ENCODE data around the gene ICAM4. TPM values are rescaled to one million over a fixed set of nuclear protein-coding genes. Genes with fewer than 3 reads are reported as not detected.
A peak's percentile ranks its signal among the peaks of the same experiment; 100 is the strongest.

ICAM4 gene
- total RNA-seq, 1 experiment from 2014 or later: 9.4 TPM

GRCh38 chr19:10332965-10333757 is 46.4 kb downstream of the ICAM4 start, which contains the start of gene RAVER1:
RAVER1 (minus strand) TSS chr19:10333529; CDS start chr19:10333507, 22 bp downstream.
- peaks cover 5% of the 10 kb centered on the region for H3K4me1 Mint-ChIP-seq (ENCODE audit: low read depth, unreplicated experiment)
- Histone ChIP-seq H3K36me3 (ENCODE audit: control insufficient read depth, insufficient read depth, low read length) (no peaks in the 10 kb centered on the region), H3K9me3 (no peaks in the 10 kb centered on the region), H3K4me1 (peaks cover 6% of the 10 kb centered on the region; the same call in 1 of the 2 replicates), H3K27me3 (replicated peaks; ENCODE audit: control insufficient read depth, insufficient read depth, low read length) (no peaks in the 10 kb centered on the region), H3K4me3 (ENCODE audit: low read depth, low read length) (peak within 1 kb of the TSS; percentile 79)
- H3K27ac Mint-ChIP-seq (ENCODE audit: unreplicated experiment): peak within 1 kb of the TSS; percentile 81
- peak; percentile 96 for DNase-seq
- H3K27me3 Mint-ChIP-seq (ENCODE audit: insufficient read depth, unreplicated experiment): no peaks in the 10 kb centered on the region
- ChIA-PET CTCF (interaction anchor here (1.0 to 2.3 kb wide), 4 partner anchors 55 to 74 kb away, joined by 3 to 26 read pairs (median 13); partner anchors contain the start of genes CDC37 and ICAM1), POLR2A (interaction anchor here (0.5 to 1.3 kb wide), 14 partner anchors 35 to 318 kb away, joined by 3 to 17 read pairs (median 6); partner anchors contain the start of genes CDC37, ICAM1, ICAM4 and ICAM5)
- peaks cover 44% of the 10 kb centered on the region for H3K36me3 Mint-ChIP-seq (ENCODE audit: insufficient read depth, unreplicated experiment)
- intact Hi-C loops (cut with micrococcal nuclease; ENCODE audit: unreplicated experiment): loop anchor here (1.0 to 5.0 kb wide), 3 partner anchors 46 to 64 kb away; partner anchors contain the start of genes ICAM4, ICAM5 and TYK2
- BruUV-seq (replicated peaks): no TSS peak
- no peaks in the 10 kb centered on the region for H3K9me3 Mint-ChIP-seq (ENCODE audit: unreplicated experiment)
- H3K4me3 Mint-ChIP-seq (ENCODE audit: unreplicated experiment): peak within 1 kb of the TSS; percentile 85
- no peak for TF ChIP-seq CTCF (IDR thresholded peaks at IDR 0.05; ENCODE audit: insufficient read depth in 1 of 2, low read depth in 1 of 2, low read length in 1 of 2, severe bottlenecking in 1 of 2, unreplicated experiment in 1 of 2)

GRCh38 chr19:10333758-10334587 is 47.2 kb downstream of the ICAM4 start:
- no peak for TF ChIP-seq CTCF (IDR thresholded peaks at IDR 0.05; ENCODE audit: insufficient read depth in 1 of 2, low read depth in 1 of 2, low read length in 1 of 2, severe bottlenecking in 1 of 2, unreplicated experiment in 1 of 2)
- ChIA-PET CTCF (interaction anchor here (0.7 to 2.3 kb wide), 8 partner anchors 44 to 502 kb away, joined by 3 to 26 read pairs (median 6); partner anchors contain the start of genes CDC37, ICAM1, ICAM5 and TMED1), POLR2A (interaction anchor here (0.5 to 1.3 kb wide), 16 partner anchors 34 to 318 kb away, joined by 3 to 17 read pairs (median 6); partner anchors contain the start of genes CDC37, ICAM1, ICAM4 and ICAM5)
- Mint-ChIP-seq H3K27me3 (ENCODE audit: insufficient read depth, unreplicated experiment) (no peaks in the 10 kb centered on the region), H3K4me1 (ENCODE audit: low read depth, unreplicated experiment) (peaks cover 5% of the 10 kb centered on the region), H3K36me3 (ENCODE audit: insufficient read depth, unreplicated experiment) (peaks cover 42% of the 10 kb centered on the region), H3K4me3 (ENCODE audit: unreplicated experiment) (peak overlapping the region; percentile 85), H3K27ac (ENCODE audit: unreplicated experiment) (peak overlapping the region; percentile 81), H3K9me3 (ENCODE audit: unreplicated experiment) (no peaks in the 10 kb centered on the region)
- Histone ChIP-seq H3K36me3 (ENCODE audit: control insufficient read depth, insufficient read depth, low read length) (no peaks in the 10 kb centered on the region), H3K4me3 (ENCODE audit: low read depth, low read length) (peak overlapping the region; percentile 79), H3K27me3 (replicated peaks; ENCODE audit: control insufficient read depth, insufficient read depth, low read length) (no peaks in the 10 kb centered on the region), H3K9me3 (no peaks in the 10 kb centered on the region), H3K4me1 (peaks cover 6% of the 10 kb centered on the region; the same call in 1 of the 2 replicates)
- no peak for DNase-seq
- intact Hi-C loops (cut with micrococcal nuclease; ENCODE audit: unreplicated experiment): loop anchor here (1.0 to 5.0 kb wide), 3 partner anchors 46 to 65 kb away; partner anchors contain the start of genes ICAM4, ICAM5 and TYK2
- BruUV-seq (replicated peaks): TSS peak; percentile 71
